ENCODE data around the gene PAX5. TPM values are rescaled to one million over a fixed set of nuclear protein-coding genes. Genes with fewer than 3 reads are reported as not detected.

PAX5 gene
- total RNA-seq, 2 donors from 2014 or later, result 0.52 TPM; not detected in 1

- 3 to 8% methylated on average over 17 to 23 of the region's 23 CpGs for WGBS, 2 donors
- H3K27me3 ChIP-seq, result peaks cover 7 to 56% of the 10 kb centered on the region in 2 donors
- H3K4me3 ChIP-seq, result no peak overlapping the region
- no peaks in the 10 kb centered on the region for H3K9me3 ChIP-seq
- H3K27ac ChIP-seq, result no peak overlapping the region
- intact Hi-C loops (cut with DNase I), result no loop called here
- no peaks in the 10 kb centered on the region for H3K36me3 ChIP-seq (replicated peaks in 1 of 2; ENCODE audit: insufficient read depth in 1 of 2, low read depth in 2 of 2)
- DNase-seq (no peak), ATAC-seq (no peak)
- peaks cover 49% of the 10 kb centered on the region for H3K4me1 ChIP-seq
- no peak for TF ChIP-seq CTCF (IDR thresholded peaks at IDR 0.05)
- TF ChIP-seq POLR2A (IDR thresholded peaks at IDR 0.05), result no peak
These were observed 4.7 kb downstream of the PAX5 start for GRCh38 chr9:37029304-37029775.

- ATAC-seq (no peak), DNase-seq (no peak)
- no peak overlapping the region for H3K4me3 ChIP-seq
- no peak overlapping the region for H3K27ac ChIP-seq
- H3K9me3 ChIP-seq, result no peaks in the 10 kb centered on the region
- H3K27me3 ChIP-seq, result peaks cover 7 to 53% of the 10 kb centered on the region in 2 donors
- H3K4me1 ChIP-seq, result peaks cover 46% of the 10 kb centered on the region
- intact Hi-C loops (cut with DNase I), result no loop called here
- H3K36me3 ChIP-seq (replicated peaks in 1 of 2; ENCODE audit: insufficient read depth in 1 of 2, low read depth in 2 of 2), result no peaks in the 10 kb centered on the region
- no peak for TF ChIP-seq POLR2A (IDR thresholded peaks at IDR 0.05)
- TF ChIP-seq CTCF (IDR thresholded peaks at IDR 0.05), result no peak
- 14 to 17% methylated on average over 14 to 22 of the region's 22 CpGs for WGBS, 2 donors
These were observed 5.5 kb downstream of the PAX5 start for GRCh38 chr9:37028420-37029031.

- H3K27me3 ChIP-seq, result peaks cover 7 to 53% of the 10 kb centered on the region in 2 donors
- intact Hi-C loops (cut with DNase I), result no loop called here
- H3K9me3 ChIP-seq, result no peaks in the 10 kb centered on the region
These were observed 6.3 kb downstream of the PAX5 start for GRCh38 chr9:37027582-37028419.

GRCh38 chr9:37026931-37027581 lies 7.0 kb downstream of the PAX5 start:
- Histone ChIP-seq H3K4me1 (peaks cover 46% of the 10 kb centered on the region), H3K9me3 (no peaks in the 10 kb centered on the region), H3K36me3 (replicated peaks in 1 of 2; ENCODE audit: insufficient read depth in 1 of 2, low read depth in 2 of 2) (no peaks in the 10 kb centered on the region), H3K4me3 (peak overlapping the region in 1 of 2 donors; percentile 9), H3K27ac (no peak overlapping the region), H3K27me3 (peaks cover 7 to 53% of the 10 kb centered on the region in 2 donors)
- WGBS, 2 donors, result 1% methylated on average over 25 to 55 of the region's 56 CpGs
- intact Hi-C loops (cut with DNase I), result no loop called here
- no peak for DNase-seq
- no peak for ATAC-seq
- TF ChIP-seq CTCF (IDR thresholded peaks at IDR 0.05), result peak in 1 of 7 experiments; percentile 8
- TF ChIP-seq POLR2A (IDR thresholded peaks at IDR 0.05), result no peak

More at GRCh38 chr9:37027582-37028419, 6.3 kb downstream of the PAX5 start:
- no peak overlapping the region for H3K4me3 ChIP-seq
- WGBS, 2 donors, result 0 to 4% methylated on average over 19 to 50 of the region's 58 CpGs
- no peaks in the 10 kb centered on the region for H3K36me3 ChIP-seq (replicated peaks in 1 of 2; ENCODE audit: insufficient read depth in 1 of 2, low read depth in 2 of 2)
- no peak for TF ChIP-seq POLR2A (IDR thresholded peaks at IDR 0.05)
- peak in 2 of 7 experiments; percentile 6 to 28 for TF ChIP-seq CTCF (IDR thresholded peaks at IDR 0.05)
- H3K27ac ChIP-seq, result no peak overlapping the region
- DNase-seq (peak; percentile 95 to 98 (median 97)), ATAC-seq (peak; percentile 99)
- H3K4me1 ChIP-seq, result peaks cover 46% of the 10 kb centered on the region
